Hepatocyte (in vitro differentiated cells): Measurements from ENCODE around the gene PYROXD2. TPM values are rescaled to one million over a fixed set of nuclear protein-coding genes. Genes with fewer than 3 reads are reported as not detected.

Experiments
- DNase-seq: peaks from one replicate; pipeline ENCODE4 v3.0.0-alpha.2; 2016; ENCODE audit warnings: low spot score
- H2AFZ ChIP-seq: fragments of 200-600 bp; sonication (generic); 2 replicates; pipeline ENCODE4 v1.6.0; 2016; ENCODE audit warnings: antibody characterized with exemption, mild to moderate bottlenecking
- H3K27ac ChIP-seq: fragments of 200-600 bp; sonication (generic); 2 replicates; pipeline ENCODE4 v1.5.1; 2016; ENCODE audit warnings: mild to moderate bottlenecking
- H3K27me3 ChIP-seq: fragments of 200-600 bp; sonication (generic); 2 replicates; pipeline ENCODE4 v1.6.1; 2016
- H3K36me3 ChIP-seq: fragments of 200-600 bp; sonication (generic); replicated peaks from 2 replicates; pipeline ENCODE4 v1.5.1; 2016; ENCODE audit warnings: low read depth; ENCODE audit not compliant: insufficient read depth
- H3K4me1 ChIP-seq: fragments of 200-600 bp; sonication (generic); 2 replicates; pipeline ENCODE4 v1.5.1; 2016; ENCODE audit warnings: mild to moderate bottlenecking, moderate library complexity; ENCODE audit not compliant: insufficient read depth
- H3K4me2 ChIP-seq: fragments of 200-600 bp; sonication (generic); 2 replicates; pipeline ENCODE4 v1.6.0; 2016
- H3K4me3 ChIP-seq: fragments of 200-600 bp; sonication (generic); 2 replicates; pipeline ENCODE4 v1.5.1; 2016; ENCODE audit warnings: mild to moderate bottlenecking
- H3K79me2 ChIP-seq: fragments of 200-600 bp; sonication (generic); 2 replicates; pipeline ENCODE4 v1.6.0; 2017; ENCODE audit warnings: mild to moderate bottlenecking
- H3K9me2 ChIP-seq: fragments of 200-600 bp; sonication (generic); replicated peaks from 2 replicates; pipeline ENCODE4 v1.6.0; 2017; ENCODE audit warnings: mild to moderate bottlenecking; ENCODE audit not compliant: insufficient read depth
- H3K9me3 ChIP-seq: fragments of 200-600 bp; sonication (generic); 2 replicates; pipeline ENCODE4 v1.5.1; 2016; ENCODE audit warnings: low read depth, mild to moderate bottlenecking
- H4K20me1 ChIP-seq: fragments of 200-600 bp; sonication (generic); 2 replicates; pipeline ENCODE4 v1.6.0; 2016; ENCODE audit warnings: mild to moderate bottlenecking; ENCODE audit not compliant: insufficient read depth, poor library complexity, severe bottlenecking
- EZH2 ChIP-seq: fragments of 200-600 bp; sonication (generic); IDR thresholded peaks from 2 replicates; pipeline ENCODE4 v1.6.1; 2016; ENCODE audit warnings: antibody characterized with exemption, mild to moderate bottlenecking, borderline replicate concordance
- EZH2phosphoT487 ChIP-seq: fragments of 200-600 bp; sonication (generic); IDR thresholded peaks from one replicate; pipeline ENCODE4 v1.6.1; 2018; ENCODE audit warnings: antibody characterized with exemption, mild to moderate bottlenecking, low read depth, moderate library complexity; ENCODE audit not compliant: unreplicated experiment, severe bottlenecking
- WGBS: methylation state at CpG from one replicate; pipeline ENCODE4 v1.1.6; 2016; ENCODE audit warnings: low lambda C conversion rate; ENCODE audit errors: missing lambda C conversion rate; 5-methylcytosine and 5-hydroxymethylcytosine counted together
- polyA plus RNA-seq: library from polyadenylated mRNA; unstranded; fragments of >200 nt; fragmentation: Nextera tagmentation; extraction: Ambion mirVana; gene quantifications from 2 replicates; pipeline ENCODE4 v1.2.1, GENCODE V29; 2016
- total RNA-seq: library from RNA; depleted of rRNA; stranded (reverse); fragments of >200 nt; gene quantifications from 2 replicates; pipeline ENCODE4 v1.2.3, GENCODE V29; 2014
- TF ChIP-seq, protein P1 (sequence below): fragments of 200-600 bp; sonication (generic); IDR thresholded peaks from 2 replicates; pipeline ENCODE4 v1.5.1; 2016; ENCODE audit warnings: antibody characterized with exemption, mild to moderate bottlenecking; ENCODE audit not compliant: poor library complexity

PYROXD2 gene
- total and polyA plus RNA-seq, 2 experiments from 2014 or later = 9.7 to 11.6 TPM

DNA sequence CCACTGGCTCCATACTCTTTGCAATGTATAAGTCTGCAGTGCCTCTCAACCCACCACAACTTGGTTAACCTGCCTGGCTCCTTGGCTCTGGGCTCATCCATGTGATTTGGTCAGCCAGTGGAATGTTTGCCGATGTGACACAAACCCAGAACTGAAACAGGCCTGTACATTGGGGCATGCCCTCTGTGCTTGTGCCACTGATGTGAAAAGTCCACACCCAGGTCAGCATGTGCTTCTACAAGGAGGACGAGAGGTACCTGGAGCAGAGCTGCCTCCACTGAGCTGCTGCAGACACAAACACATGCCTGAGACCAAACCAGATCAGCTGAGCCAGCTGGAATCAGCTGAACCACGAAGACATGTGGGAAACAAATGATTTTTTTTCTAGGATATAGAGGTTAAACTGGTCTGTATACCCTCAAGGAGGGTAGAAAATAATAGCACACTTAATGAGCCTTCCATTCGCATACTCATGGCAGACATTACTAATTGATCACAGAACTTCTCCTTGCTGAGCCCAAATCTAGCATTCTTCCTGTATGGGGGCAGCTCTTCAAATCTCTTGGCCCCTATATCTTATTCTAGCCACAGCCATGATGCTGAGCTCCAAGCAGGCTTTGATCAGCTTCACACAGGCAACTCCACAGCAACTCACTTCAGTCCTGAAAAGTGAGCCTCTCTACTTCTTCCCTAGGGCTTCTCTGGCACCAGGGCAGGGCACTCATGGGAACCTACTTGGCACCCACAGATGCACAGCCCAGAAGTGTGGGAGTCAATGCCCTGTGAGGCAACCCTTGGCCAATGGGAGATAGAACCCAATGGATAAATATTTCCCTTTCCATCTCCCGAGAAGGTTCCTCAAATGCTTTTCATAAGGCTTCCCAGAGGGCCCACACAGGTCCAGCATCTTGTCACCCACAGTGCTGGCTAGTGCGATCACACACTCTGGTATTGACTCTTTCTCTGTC, 18.6 kb downstream of the PYROXD2 start:
- H3K4me1 ChIP-seq = no peaks in the 10 kb centered on the region
- no peak overlapping the region for H3K27ac ChIP-seq
- H4K20me1 ChIP-seq = no peaks in the 10 kb centered on the region
- H3K4me2 ChIP-seq = no peak overlapping the region
- no peaks in the 10 kb centered on the region for H3K27me3 ChIP-seq
- H3K9me3 ChIP-seq = no peaks in the 10 kb centered on the region
- H3K9me2 ChIP-seq = no peaks in the 10 kb centered on the region
- no peaks in the 10 kb centered on the region for H3K79me2 ChIP-seq
- no peak for DNase-seq
- no peak overlapping the region for H3K4me3 ChIP-seq
- TF ChIP-seq EZH2 (no peak), EZH2phosphoT487 (no peak)
- TF ChIP-seq, protein P1, sequence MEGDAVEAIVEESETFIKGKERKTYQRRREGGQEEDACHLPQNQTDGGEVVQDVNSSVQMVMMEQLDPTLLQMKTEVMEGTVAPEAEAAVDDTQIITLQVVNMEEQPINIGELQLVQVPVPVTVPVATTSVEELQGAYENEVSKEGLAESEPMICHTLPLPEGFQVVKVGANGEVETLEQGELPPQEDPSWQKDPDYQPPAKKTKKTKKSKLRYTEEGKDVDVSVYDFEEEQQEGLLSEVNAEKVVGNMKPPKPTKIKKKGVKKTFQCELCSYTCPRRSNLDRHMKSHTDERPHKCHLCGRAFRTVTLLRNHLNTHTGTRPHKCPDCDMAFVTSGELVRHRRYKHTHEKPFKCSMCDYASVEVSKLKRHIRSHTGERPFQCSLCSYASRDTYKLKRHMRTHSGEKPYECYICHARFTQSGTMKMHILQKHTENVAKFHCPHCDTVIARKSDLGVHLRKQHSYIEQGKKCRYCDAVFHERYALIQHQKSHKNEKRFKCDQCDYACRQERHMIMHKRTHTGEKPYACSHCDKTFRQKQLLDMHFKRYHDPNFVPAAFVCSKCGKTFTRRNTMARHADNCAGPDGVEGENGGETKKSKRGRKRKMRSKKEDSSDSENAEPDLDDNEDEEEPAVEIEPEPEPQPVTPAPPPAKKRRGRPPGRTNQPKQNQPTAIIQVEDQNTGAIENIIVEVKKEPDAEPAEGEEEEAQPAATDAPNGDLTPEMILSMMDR = no peak
- 94% methylated on average over 6 of the region's 6 CpGs for WGBS
- no peaks in the 10 kb centered on the region for H3K36me3 ChIP-seq
- no peak overlapping the region for H2AFZ ChIP-seq

DNA sequence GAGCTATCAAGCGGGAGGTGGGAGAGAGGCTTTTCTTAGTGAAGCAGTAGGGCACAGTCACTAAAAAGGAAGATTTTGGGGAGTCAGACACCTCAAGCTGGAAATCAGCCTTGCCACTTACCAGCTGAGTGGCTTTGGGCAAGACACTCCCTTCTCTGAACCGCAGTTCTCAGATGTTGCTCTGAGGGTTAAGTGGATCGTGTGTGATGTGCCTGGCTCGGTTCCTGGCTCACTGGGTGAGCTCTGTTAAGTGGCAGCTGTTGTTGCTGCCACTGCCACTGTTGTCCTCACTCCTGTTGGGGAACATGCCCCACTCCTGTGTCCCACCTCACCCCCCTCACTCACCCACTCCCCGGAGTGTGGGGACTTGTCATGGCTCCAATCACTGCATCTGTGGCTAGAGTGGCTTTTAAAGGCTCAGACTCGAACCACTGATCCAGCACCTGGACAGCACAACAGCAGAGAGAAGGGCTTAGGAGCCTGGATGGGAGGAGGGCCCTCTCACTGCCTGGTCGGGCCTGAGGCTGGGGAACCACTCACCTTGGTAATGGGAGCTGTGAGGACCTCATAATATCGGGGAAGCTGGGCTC, 20.0 kb downstream of the PYROXD2 start:
- Histone ChIP-seq H3K27ac (no peak overlapping the region), H3K79me2 (no peaks in the 10 kb centered on the region), H3K4me1 (no peaks in the 10 kb centered on the region), H3K27me3 (no peaks in the 10 kb centered on the region), H3K4me2 (no peak overlapping the region), H3K9me2 (no peaks in the 10 kb centered on the region), H3K4me3 (no peak overlapping the region), H2AFZ (no peak overlapping the region), H4K20me1 (no peaks in the 10 kb centered on the region), H3K9me3 (no peaks in the 10 kb centered on the region), H3K36me3 (no peaks in the 10 kb centered on the region)
- TF ChIP-seq, protein P1 = no peak
- TF ChIP-seq EZH2phosphoT487 (no peak), EZH2 (no peak)
- no peak for DNase-seq
- 79% methylated on average over 8 of the region's 8 CpGs for WGBS

DNA sequence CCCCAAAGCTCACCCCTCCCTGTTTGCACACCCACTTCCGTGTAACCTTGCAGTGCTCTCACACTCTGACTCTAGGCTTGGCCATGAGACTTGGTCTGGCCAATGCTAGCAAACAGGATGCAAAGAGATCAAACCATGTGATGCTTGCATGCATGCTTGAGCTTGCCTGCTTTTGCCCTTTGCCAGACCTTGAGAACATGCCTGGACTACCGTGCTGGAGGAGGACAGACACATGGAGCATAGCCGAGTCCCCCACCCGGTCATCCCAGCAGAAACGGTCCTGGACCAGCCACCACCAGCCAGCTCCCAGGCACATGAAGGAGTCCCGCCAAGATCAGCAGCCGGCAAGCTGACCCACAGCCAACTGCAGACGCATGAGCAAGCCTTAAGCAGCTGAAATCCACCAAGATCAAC, 23.4 kb downstream of the PYROXD2 start:
- Histone ChIP-seq H3K9me2 (no peaks in the 10 kb centered on the region), H4K20me1 (no peaks in the 10 kb centered on the region), H2AFZ (no peak overlapping the region), H3K36me3 (no peaks in the 10 kb centered on the region), H3K79me2 (no peaks in the 10 kb centered on the region), H3K9me3 (no peaks in the 10 kb centered on the region), H3K4me3 (no peak overlapping the region), H3K4me1 (no peaks in the 10 kb centered on the region), H3K27ac (no peak overlapping the region), H3K4me2 (no peak overlapping the region), H3K27me3 (no peaks in the 10 kb centered on the region)
- no peak for DNase-seq
- WGBS = 90% methylated on average over 8 of the region's 8 CpGs
- TF ChIP-seq, protein P1 = no peak
- TF ChIP-seq EZH2 (no peak), EZH2phosphoT487 (no peak)
